Thyroid gland (tissue), 4 donors: ENCODE results near the gene GFER. TPM values are rescaled to one million over a fixed set of nuclear protein-coding genes. Genes with fewer than 3 reads are reported as not detected.

ENCODE experiments used
- DNase-seq, 2 donors: peaks; one replicate each; pipeline ENCODE4 v3.0.0-alpha.2; 2019
- H3K27ac ChIP-seq, 3 donors: fragments of 200-600 bp; sonication (generic); 1 replicate in 2 of 3; 2 replicates in 1 of 3; pipeline ENCODE4 v1.5.1; 2016 to 2019; ENCODE audit warnings: mild to moderate bottlenecking in 1 of 3, moderate library complexity in 1 of 3
- H3K27me3 ChIP-seq: fragments of 200-600 bp; sonication (generic); one replicate; pipeline ENCODE4 v1.5.1; 2019
- H3K36me3 ChIP-seq, 2 donors: fragments of 200-600 bp; sonication (generic); one replicate each; pipeline ENCODE4 v1.5.1; 2016 to 2019
- H3K4me1 ChIP-seq, 2 donors: fragments of 200-600 bp; sonication (generic); one replicate each; pipeline ENCODE4 v1.5.1; 2017 to 2019
- H3K4me3 ChIP-seq, 3 donors: fragments of 200-600 bp; sonication (generic); replicated peaks in 1 of 3; 1 replicate in 2 of 3; 2 replicates in 1 of 3; pipeline ENCODE4 v1.5.1; 2016; ENCODE audit warnings: mild to moderate bottlenecking in 1 of 3
- H3K9me3 ChIP-seq: fragments of 200-600 bp; sonication (generic); one replicate; pipeline ENCODE4 v1.5.1; 2017
- CTCF ChIP-seq, 6 experiments: fragments of 200-600 bp in 3 of 6; fragments of 450-650 bp in 3 of 6; sonication (generic) in 3 of 6; IDR thresholded peaks; one replicate each; pipeline ENCODE4 v1.5.1; 2016 to 2019; ENCODE audit warnings: antibody characterized with exemption in 6 of 6, mild to moderate bottlenecking in 2 of 6, inconsistent platforms in 1 of 6, moderate library complexity in 1 of 6
- POLR2A ChIP-seq, 2 donors: fragments of 450-650 bp; IDR thresholded peaks; one replicate each; pipeline ENCODE4 v1.6.1; 2017; ENCODE audit warnings: antibody characterized with exemption in 2 of 2, mild to moderate bottlenecking in 2 of 2, moderate library complexity in 1 of 2
- WGBS, 2 donors: methylation state at CpG; one replicate each; pipeline ENCODE4 v1.1.5; 2017; 5-methylcytosine and 5-hydroxymethylcytosine counted together
- intact Hi-C: fragments of 100-400 bp; cut with DNase I; formaldehyde crosslinking; loops from one replicate; pipeline ENCODE4 v1.15.1; 2023
- total RNA-seq, 4 donors: library from RNA; depleted of rRNA; stranded (reverse); fragments of >200 nt; gene quantifications; one replicate each; pipeline ENCODE4 v1.2.3, GENCODE V29; 2016

GFER gene
- total RNA-seq, 4 donors from 2014 or later, result 7.8 to 37.2 (median 22.3) TPM

- Histone ChIP-seq H3K4me3 (peak overlapping the region; percentile 46 to 85 (median 51)), H3K27ac (peak overlapping the region in 2 of 3 donors; percentile 57 to 62), H3K4me1 (peaks cover 5 to 19% of the 10 kb centered on the region in 2 donors), H3K9me3 (no peaks in the 10 kb centered on the region), H3K27me3 (no peaks in the 10 kb centered on the region), H3K36me3 (peaks cover 10 to 13% of the 10 kb centered on the region in 2 donors)
- intact Hi-C loops, result no loop called here
- WGBS, 2 donors, result 20 to 28% methylated on average over 26 to 34 of the region's 58 CpGs
- peak in 1 of 2 donors; percentile 36 for DNase-seq
- TF ChIP-seq CTCF (IDR thresholded peaks at IDR 0.05) (no peak), POLR2A (IDR thresholded peaks at IDR 0.05) (no peak)
Observed at GRCh38 chr16:1984347-1985225, 593 bp downstream of the GFER start.

- DNase-seq, result no peak
- Histone ChIP-seq H3K9me3 (no peaks in the 10 kb centered on the region), H3K27ac (no peak overlapping the region), H3K27me3 (peaks cover 5% of the 10 kb centered on the region), H3K36me3 (peaks cover 10 to 13% of the 10 kb centered on the region in 2 donors), H3K4me1 (peaks cover 10 to 25% of the 10 kb centered on the region in 2 donors), H3K4me3 (no peak overlapping the region)
- 98% methylated on average over 9 of the region's 14 CpGs for WGBS, 2 donors
- TF ChIP-seq CTCF (IDR thresholded peaks at IDR 0.05) (no peak), POLR2A (IDR thresholded peaks at IDR 0.05) (no peak)
- intact Hi-C loops, result no loop called here
Observed at GRCh38 chr16:1985466-1986150, 1.6 kb downstream of the GFER start.

- WGBS, 2 donors, result 83 to 88% methylated on average over 8 to 10 of the region's 10 CpGs
- Histone ChIP-seq H3K4me3 (no peak overlapping the region), H3K4me1 (peaks cover 20 to 40% of the 10 kb centered on the region in 2 donors), H3K36me3 (peaks cover 10 to 13% of the 10 kb centered on the region in 2 donors), H3K27ac (no peak overlapping the region), H3K27me3 (peaks cover 14% of the 10 kb centered on the region), H3K9me3 (no peaks in the 10 kb centered on the region)
- TF ChIP-seq CTCF (IDR thresholded peaks at IDR 0.05), result no peak
- no peak for TF ChIP-seq POLR2A (IDR thresholded peaks at IDR 0.05)
- intact Hi-C loops, result no loop called here
- DNase-seq, result no peak
Observed at GRCh38 chr16:1987198-1987597, 3.2 kb downstream of the GFER start.

- intact Hi-C loops, result no loop called here
- H3K36me3 ChIP-seq, result peaks cover 10 to 13% of the 10 kb centered on the region in 2 donors
- 8 to 19% methylated on average over 14 to 19 of the region's 67 CpGs for WGBS, 2 donors
- peaks cover 14% of the 10 kb centered on the region for H3K27me3 ChIP-seq
- no peak for TF ChIP-seq CTCF (IDR thresholded peaks at IDR 0.05)
- no peak for TF ChIP-seq POLR2A (IDR thresholded peaks at IDR 0.05)
- DNase-seq, result no peak
- H3K4me1 ChIP-seq, result peaks cover 24 to 45% of the 10 kb centered on the region in 2 donors
- no peak within 1 kb of the TSS for H3K27ac ChIP-seq
- no peak within 1 kb of the TSS for H3K4me3 ChIP-seq
- H3K9me3 ChIP-seq, result no peaks in the 10 kb centered on the region
Observed at GRCh38 chr16:1989209-1990100, 5.5 kb downstream of the GFER start, which contains the start of gene SYNGR3. Gene SYNGR3, plus strand, starts transcription at chr16:1989970. Its CDS starts 133 bp downstream, at chr16:1990103.
